GM12872 (cell line): Measurements from ENCODE around the gene STARD4.

Experiments used
- CTCF ChIP-seq: IDR thresholded peaks from 3 replicates; pipeline ENCODE4 v1.5.1; 2011; ENCODE audit warnings: low read depth, mild to moderate bottlenecking, low read length, moderate library complexity; ENCODE audit not compliant: insufficient read depth

The STARD4 gene

GRCh38 chr5:111512375-111513130 lies at the start of gene STARD4:
STARD4 (minus strand) TSS chr5:111512535; CDS start chr5:111507433, 5,102 bp downstream.
- TF ChIP-seq CTCF: no peak

GRCh38 chr5:111559680-111560079 lies 47.3 kb upstream of the STARD4 start:
- no peak for TF ChIP-seq CTCF

GRCh38 chr5:111557686-111558085 lies 45.4 kb upstream of the STARD4 start:
- TF ChIP-seq CTCF: no peak

GRCh38 chr5:111557111-111557510 lies 44.8 kb upstream of the STARD4 start:
- no peak for TF ChIP-seq CTCF

- no peak for TF ChIP-seq CTCF
These were observed 44.2 kb upstream of the STARD4 start for GRCh38 chr5:111556501-111556900.

GRCh38 chr5:111555760-111556159 lies 43.4 kb upstream of the STARD4 start:
- no peak for TF ChIP-seq CTCF

GRCh38 chr5:111553868-111554267 lies 41.5 kb upstream of the STARD4 start:
- no peak for TF ChIP-seq CTCF

GRCh38 chr5:111552896-111553295 lies 40.6 kb upstream of the STARD4 start:
- TF ChIP-seq CTCF: no peak
